Hindlimb muscle (tissue), 1 donor: Measurements from ENCODE around the gene HACD2. TPM values are rescaled to one million over a fixed set of nuclear protein-coding genes. Genes with fewer than 3 reads are reported as not detected.
"Not testable (repeated sequence)": the region's sequence is repeated elsewhere in the genome, so short reads cannot be mapped to it uniquely, and the experiment has no call there.

Experiments used
- DNase-seq: peaks from one replicate; pipeline ENCODE4 v3.0.0-alpha.2; 2013
- polyA plus RNA-seq: library from polyadenylated mRNA; unstranded; fragments of 120-200 nt; gene quantifications from one replicate; pipeline ENCODE4 v1.2.1, GENCODE V29; 2013; ENCODE audit not compliant: insufficient read length

The HACD2 gene
- 14.0 TPM for polyA plus RNA-seq

GRCh38 chr3:123584988-123585937 lies at the start of gene HACD2:
Gene HACD2 (minus strand): TSS chr3:123585053. CDS start chr3:123585027, 26 bp downstream.
- peak; percentile 97 for DNase-seq

GRCh38 chr3:123634149-123635051 lies 49.5 kb upstream of the HACD2 start:
- DNase-seq, result no peak

GRCh38 chr3:123633530-123633929 lies 48.7 kb upstream of the HACD2 start:
- no peak for DNase-seq

GRCh38 chr3:123632161-123632655 lies 47.4 kb upstream of the HACD2 start:
- no peak for DNase-seq

- no peak for DNase-seq
These were observed 44.8 kb upstream of the HACD2 start for GRCh38 chr3:123629747-123630047.

- no peak for DNase-seq
These were observed 44.3 kb upstream of the HACD2 start for GRCh38 chr3:123628996-123629746.

- DNase-seq, result no peak
These were observed 43.1 kb upstream of the HACD2 start for GRCh38 chr3:123627673-123628670.

GRCh38 chr3:123626881-123627280 lies 42.0 kb upstream of the HACD2 start:
- no peak for DNase-seq

- no peak for DNase-seq
These were observed 39.4 kb upstream of the HACD2 start for GRCh38 chr3:123624302-123624701.

- DNase-seq, result no peak
These were observed 38.6 kb upstream of the HACD2 start for GRCh38 chr3:123623346-123623880.

- no peak for DNase-seq
These were observed 37.9 kb upstream of the HACD2 start for GRCh38 chr3:123622766-123623165.

- DNase-seq, result no peak
These were observed 37.0 kb upstream of the HACD2 start for GRCh38 chr3:123621850-123622189.

- DNase-seq, result no peak
These were observed 36.5 kb upstream of the HACD2 start for GRCh38 chr3:123621186-123621849.

- DNase-seq, result no peak
These were observed 35.5 kb upstream of the HACD2 start for GRCh38 chr3:123620343-123620742.

- peak; percentile 63 for DNase-seq
These were observed 34.1 kb upstream of the HACD2 start for GRCh38 chr3:123618768-123619484.

- no peak for DNase-seq
These were observed 33.3 kb upstream of the HACD2 start for GRCh38 chr3:123618076-123618708.

- DNase-seq, result no peak
These were observed 31.7 kb upstream of the HACD2 start for GRCh38 chr3:123616593-123616992.

GRCh38 chr3:123613543-123613942 lies 28.7 kb upstream of the HACD2 start:
- DNase-seq, result no peak

- DNase-seq, result not testable (repeated sequence)
These were observed 26.8 kb upstream of the HACD2 start for GRCh38 chr3:123611674-123612073.
